Gastroesophageal sphincter (tissue), 3 donors: Measurements from ENCODE around the gene LRFN2.

Experiments used
- CTCF ChIP-seq, 4 experiments: fragments of 200-600 bp in 2 of 4; fragments of 450-650 bp in 2 of 4; sonication (generic) in 1 of 4; IDR thresholded peaks; one replicate each; pipeline ENCODE4 v1.5.1; 2017 to 2019; ENCODE audit warnings: antibody characterized with exemption in 4 of 4, mild to moderate bottlenecking in 2 of 4, moderate library complexity in 2 of 4
- EP300 ChIP-seq: sonication (generic); formaldehyde crosslinking; IDR thresholded peaks from one replicate; pipeline ENCODE4 v1.6.1; 2017; ENCODE audit warnings: antibody characterized with exemption, mild to moderate bottlenecking
- POLR2A ChIP-seq, 2 donors: fragments of 450-650 bp; IDR thresholded peaks; one replicate each; pipeline ENCODE4 v1.6.1; 2017; ENCODE audit warnings: antibody characterized with exemption in 2 of 2, mild to moderate bottlenecking in 2 of 2, moderate library complexity in 1 of 2
- POLR2AphosphoS5 ChIP-seq: sonication (generic); formaldehyde crosslinking; IDR thresholded peaks from one replicate; pipeline ENCODE4 v1.6.1; 2017; ENCODE audit warnings: antibody characterized with exemption

- TF ChIP-seq POLR2A (IDR thresholded peaks at IDR 0.05) (no peak), CTCF (IDR thresholded peaks at IDR 0.05) (no peak), POLR2AphosphoS5 (no peak), EP300 (no peak)
These were observed 230.8 kb downstream of the LRFN2 start for GRCh38 chr6:40356242-40356910.
